Transverse colon (tissue), 4 donors: Measurements from ENCODE around the gene KRTAP5-8. TPM values are rescaled to one million over a fixed set of nuclear protein-coding genes. Genes with fewer than 3 reads are reported as not detected.
"Not testable (repeated sequence)": the region's sequence is repeated elsewhere in the genome, so short reads cannot be mapped to it uniquely, and the experiment has no call there.

Source experiments
- DNase-seq: peaks from one replicate; pipeline ENCODE4 v3.0.0-alpha.2; 2019
- H3K27ac ChIP-seq, 4 donors: fragments of 200-600 bp; sonication (generic); 2 replicates each; pipeline ENCODE4 v1.5.1; 2016 to 2018; ENCODE audit warnings: inconsistent platforms in 4 of 4
- H3K27me3 ChIP-seq: fragments of 200-600 bp; sonication (generic); 2 replicates; pipeline ENCODE4 v1.5.1; 2017; ENCODE audit warnings: inconsistent platforms
- H3K36me3 ChIP-seq, 4 donors: fragments of 200-600 bp; sonication (generic); 2 replicates each; pipeline ENCODE4 v1.5.1; 2017 to 2019; ENCODE audit warnings: inconsistent platforms in 4 of 4
- H3K4me1 ChIP-seq, 4 donors: fragments of 200-600 bp; sonication (generic); 2 replicates each; pipeline ENCODE4 v1.5.1; 2017 to 2020; ENCODE audit warnings: inconsistent platforms in 4 of 4
- H3K4me3 ChIP-seq, 4 donors: fragments of 200-600 bp; sonication (generic); 1 replicate in 1 of 4; 2 replicates in 3 of 4; pipeline versions ENCODE4 v1.5.1 to v1.6.1; 2017 to 2019; ENCODE audit warnings: inconsistent platforms in 4 of 4
- H3K9me3 ChIP-seq, 2 donors: fragments of 200-600 bp; sonication (generic); 2 replicates each; pipeline ENCODE4 v1.5.1; 2017 to 2019; ENCODE audit warnings: inconsistent platforms in 2 of 2
- CTCF ChIP-seq, 5 experiments: fragments of 200-600 bp in 3 of 5; fragments of 450-650 bp in 2 of 5; sonication (generic) in 3 of 5; IDR thresholded peaks; 1 replicate in 2 of 5; 2 replicates in 3 of 5; pipeline ENCODE4 v1.5.1; 2016 to 2017; ENCODE audit warnings: antibody characterized with exemption in 5 of 5, inconsistent platforms in 3 of 5, mild to moderate bottlenecking in 2 of 5, moderate library complexity in 1 of 5
- EP300 ChIP-seq: sonication (generic); formaldehyde crosslinking; IDR thresholded peaks from one replicate; pipeline ENCODE4 v1.6.1; 2017; ENCODE audit warnings: antibody characterized with exemption, low read depth
- POLR2A ChIP-seq: fragments of 450-650 bp; IDR thresholded peaks from one replicate; pipeline ENCODE4 v1.6.1; 2016; ENCODE audit warnings: antibody characterized with exemption, mild to moderate bottlenecking, moderate library complexity
- POLR2AphosphoS5 ChIP-seq, 3 donors: sonication (generic); formaldehyde crosslinking; IDR thresholded peaks; one replicate each; pipeline ENCODE4 v1.6.1; 2016; ENCODE audit warnings: antibody characterized with exemption in 3 of 3
- WGBS, 2 donors: methylation state at CpG; one replicate each; pipeline ENCODE4 v1.1.5; 2018; ENCODE audit warnings: low coverage in 1 of 2; 5-methylcytosine and 5-hydroxymethylcytosine counted together
- in situ Hi-C, 4 donors: fragments of 200-750 bp; cut with MboI; loops; one replicate each; pipeline versions ENCODE4 v1.15.0 to v1.15.1; 2017; ENCODE audit warnings: low sequenced_read_pairs in 3 of 4, low pct_ligation_motif_present in 1 of 4, low pct_unique_long_range_greater_than_20kb in 1 of 4
- intact Hi-C: fragments of 100-400 bp; cut with DNase I; formaldehyde crosslinking; loops from one replicate; pipeline ENCODE4 v1.15.1; 2023; ENCODE audit warnings: low total_unique reads
- total RNA-seq, 4 donors: library from RNA; depleted of rRNA; stranded (reverse); fragments of >200 nt; gene quantifications; one replicate each; pipeline ENCODE4 v1.1.0, GENCODE V29; 2016

KRTAP5-8 gene
- total RNA-seq, 4 donors from 2014 or later: 0.41 to 3.2 (median 0.48) TPM; not detected in 1

- in situ Hi-C loops (no loop called here), intact Hi-C loops (no loop called here)
- Histone ChIP-seq H3K4me3 (no peak overlapping the region), H3K4me1 (no peaks in the 10 kb centered on the region), H3K9me3 (no peaks in the 10 kb centered on the region), H3K27me3 (no peaks in the 10 kb centered on the region), H3K36me3 (no peaks in the 10 kb centered on the region), H3K27ac (no peak overlapping the region)
- DNase-seq: no peak
- WGBS, 2 donors: 84 to 95% methylated on average over 4 to 6 of the region's 6 CpGs
- no peak for TF ChIP-seq POLR2AphosphoS5 (IDR thresholded peaks at IDR 0.05)
- no peak for TF ChIP-seq POLR2A
- TF ChIP-seq CTCF (IDR thresholded peaks at IDR 0.05): no peak
- TF ChIP-seq EP300: no peak
Measured at GRCh38 chr11:71527576-71528210, 10.1 kb upstream of the KRTAP5-8 start.

- no peak overlapping the region for H3K27ac ChIP-seq
- intact Hi-C loops: no loop called here
- no peaks in the 10 kb centered on the region for H3K27me3 ChIP-seq
- WGBS, 2 donors: 80 to 82% methylated on average over 4 to 11 of the region's 11 CpGs
- TF ChIP-seq POLR2A (no peak), EP300 (no peak), POLR2AphosphoS5 (IDR thresholded peaks at IDR 0.05) (no peak), CTCF (IDR thresholded peaks at IDR 0.05) (no peak)
- H3K4me1 ChIP-seq: no peaks in the 10 kb centered on the region
- H3K4me3 ChIP-seq: no peak overlapping the region
- in situ Hi-C loops: no loop called here
- H3K36me3 ChIP-seq: no peaks in the 10 kb centered on the region
- no peak for DNase-seq
- H3K9me3 ChIP-seq: no peaks in the 10 kb centered on the region
Measured at GRCh38 chr11:71530602-71531001, 7.2 kb upstream of the KRTAP5-8 start.

GRCh38 chr11:71532036-71532610 is 5.7 kb upstream of the KRTAP5-8 start:
- 62 to 75% methylated on average over 8 to 10 of the region's 10 CpGs for WGBS, 2 donors
- in situ Hi-C loops (no loop called here), intact Hi-C loops (no loop called here)

GRCh38 chr11:71534711-71535608 is 2.9 kb upstream of the KRTAP5-8 start:
- H3K4me1 ChIP-seq, H3K4me3 ChIP-seq, H3K27ac ChIP-seq, H3K9me3 ChIP-seq, H3K27me3 ChIP-seq, DNase-seq, H3K36me3 ChIP-seq, in situ Hi-C loops, intact Hi-C loops: not testable (repeated sequence)
- WGBS, 2 donors: 40 to 66% methylated on average over 2 to 17 of the region's 17 CpGs

More at GRCh38 chr11:71532036-71532610, 5.7 kb upstream of the KRTAP5-8 start:
- no peaks in the 10 kb centered on the region for H3K9me3 ChIP-seq
- H3K36me3 ChIP-seq: no peaks in the 10 kb centered on the region
- H3K27me3 ChIP-seq: no peaks in the 10 kb centered on the region
- no peak overlapping the region for H3K4me3 ChIP-seq
- TF ChIP-seq POLR2AphosphoS5 (IDR thresholded peaks at IDR 0.05): no peak
- H3K27ac ChIP-seq: no peak overlapping the region
- no peaks in the 10 kb centered on the region for H3K4me1 ChIP-seq
- DNase-seq: no peak

GRCh38 chr11:71535825-71536224 is 2.0 kb upstream of the KRTAP5-8 start:
- Histone ChIP-seq H3K4me3 (no peak overlapping the region), H3K4me1 (no peaks in the 10 kb centered on the region), H3K36me3 (no peaks in the 10 kb centered on the region), H3K27ac (no peak overlapping the region), H3K27me3 (no peaks in the 10 kb centered on the region), H3K9me3 (no peaks in the 10 kb centered on the region)
- WGBS, 2 donors: 75 to 91% methylated on average over 6 to 9 of the region's 9 CpGs
- TF ChIP-seq EP300 (no peak), POLR2AphosphoS5 (IDR thresholded peaks at IDR 0.05) (no peak), POLR2A (no peak), CTCF (IDR thresholded peaks at IDR 0.05) (no peak)
- no peak for DNase-seq
- in situ Hi-C loops (no loop called here), intact Hi-C loops (no loop called here)
